ENCODE results near the gene KMT2E.
"Not testable (repeated sequence)": the region's sequence is repeated elsewhere in the genome, so short reads cannot be mapped to it uniquely, and the experiment has no call there.

KMT2E gene

GRCh38 chr7:104984585-104985258, 29.3 kb upstream of the KMT2E start:
- TF ChIP-seq MYC (IDR thresholded peaks at IDR 0.05; ENCODE audit: low read depth, low read length) (no peak), CTCF (IDR thresholded peaks at IDR 0.05; ENCODE audit: low read depth, low read length) (no peak), POLR2A (IDR thresholded peaks at IDR 0.05; ENCODE audit: extremely low read depth, insufficient read length) (no peak), MAX (IDR thresholded peaks at IDR 0.05; ENCODE audit: low read depth, low read length) (no peak)
- peak overlapping the region; percentile 81 for H3K4me3 ChIP-seq (ENCODE audit: low read depth, low read length)
- DNase-seq (ENCODE audit: low read depth): no peak

- TF ChIP-seq CTCF (IDR thresholded peaks at IDR 0.05; ENCODE audit: low read depth, low read length) (no peak), MYC (IDR thresholded peaks at IDR 0.05; ENCODE audit: low read depth, low read length) (no peak), MAX (IDR thresholded peaks at IDR 0.05; ENCODE audit: low read depth, low read length) (no peak), POLR2A (IDR thresholded peaks at IDR 0.05; ENCODE audit: extremely low read depth, insufficient read length) (no peak)
- DNase-seq (ENCODE audit: low read depth): no peak
- peak overlapping the region; percentile 81 for H3K4me3 ChIP-seq (ENCODE audit: low read depth, low read length)
Observed at GRCh38 chr7:104985259-104985617, 28.8 kb upstream of the KMT2E start.

DNA sequence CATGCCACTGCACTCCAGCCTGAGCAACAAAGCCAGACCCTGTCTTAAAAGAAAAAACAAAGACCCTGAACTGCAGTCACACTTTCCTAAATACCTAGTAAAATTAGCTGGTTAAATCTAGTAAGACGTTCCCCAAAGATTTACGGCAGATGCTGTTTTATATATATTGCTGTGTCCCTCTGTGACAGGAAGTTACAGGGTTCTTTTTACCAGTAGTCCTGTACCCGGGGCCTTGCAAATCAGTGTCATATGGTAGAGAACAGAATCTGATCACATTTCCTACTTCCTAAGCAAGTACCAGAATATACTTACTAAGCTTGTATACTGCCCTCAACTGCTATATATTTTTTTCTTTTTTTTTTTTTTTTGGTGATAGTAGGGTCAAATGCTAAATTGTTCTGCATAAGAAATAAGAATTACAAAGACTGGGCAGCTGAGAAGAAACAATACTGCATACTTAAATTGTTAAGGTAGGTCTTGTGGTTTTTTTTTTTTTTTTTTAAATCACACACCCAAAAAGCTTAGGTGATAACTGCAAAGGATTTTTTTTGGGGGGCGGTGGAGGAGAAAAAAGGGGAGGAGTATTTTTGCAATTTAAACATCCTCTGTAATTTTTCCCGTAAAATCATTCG, 27.3 kb upstream of the KMT2E start:
- TF ChIP-seq MAX (IDR thresholded peaks at IDR 0.05; ENCODE audit: low read depth, low read length): no peak
- no peak for TF ChIP-seq MYC (IDR thresholded peaks at IDR 0.05; ENCODE audit: low read depth, low read length)
- no peak for TF ChIP-seq POLR2A (IDR thresholded peaks at IDR 0.05; ENCODE audit: extremely low read depth, insufficient read length)
- TF ChIP-seq CTCF (IDR thresholded peaks at IDR 0.05; ENCODE audit: low read depth, low read length): no peak
- DNase-seq (ENCODE audit: low read depth): no peak
- H3K4me3 ChIP-seq (ENCODE audit: low read depth, low read length): no peak overlapping the region

DNA sequence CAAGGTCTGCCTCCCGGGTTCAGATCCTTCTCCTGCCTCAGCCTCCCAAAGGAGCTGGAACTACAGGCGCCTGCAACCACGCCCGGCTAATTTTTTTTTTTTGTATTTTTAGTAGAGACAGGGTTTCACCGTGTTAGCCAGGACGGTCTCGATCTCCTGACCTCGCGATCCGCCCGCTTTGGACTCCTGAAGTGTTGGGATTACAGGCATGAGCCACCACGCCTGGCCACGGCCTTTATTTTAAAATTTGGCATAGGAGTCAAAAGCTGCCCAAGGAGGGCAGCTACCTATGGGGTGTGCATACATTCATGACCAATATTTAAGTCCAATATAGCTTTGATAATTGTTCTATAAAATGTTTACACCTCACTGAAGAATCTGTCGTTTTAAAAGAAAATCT, 26.6 kb upstream of the KMT2E start:
- H3K4me3 ChIP-seq (ENCODE audit: low read depth, low read length); DNase-seq (ENCODE audit: low read depth): not testable (repeated sequence)

- no peak for DNase-seq (ENCODE audit: low read depth)
- no peak for TF ChIP-seq MAX (IDR thresholded peaks at IDR 0.05; ENCODE audit: low read depth, low read length)
- no peak for TF ChIP-seq POLR2A (IDR thresholded peaks at IDR 0.05; ENCODE audit: extremely low read depth, insufficient read length)
- TF ChIP-seq MYC (IDR thresholded peaks at IDR 0.05; ENCODE audit: low read depth, low read length): no peak
- no peak for TF ChIP-seq CTCF (IDR thresholded peaks at IDR 0.05; ENCODE audit: low read depth, low read length)
- no peak overlapping the region for H3K4me3 ChIP-seq (ENCODE audit: low read depth, low read length)
Observed at GRCh38 chr7:104990983-104991382, 23.0 kb upstream of the KMT2E start.

GRCh38 chr7:104992306-104992705, 21.7 kb upstream of the KMT2E start:
- no peak for DNase-seq (ENCODE audit: low read depth)
- no peak overlapping the region for H3K4me3 ChIP-seq (ENCODE audit: low read depth, low read length)
- TF ChIP-seq CTCF (IDR thresholded peaks at IDR 0.05; ENCODE audit: low read depth, low read length) (no peak), POLR2A (IDR thresholded peaks at IDR 0.05; ENCODE audit: extremely low read depth, insufficient read length) (no peak), MYC (IDR thresholded peaks at IDR 0.05; ENCODE audit: low read depth, low read length) (no peak), MAX (IDR thresholded peaks at IDR 0.05; ENCODE audit: low read depth, low read length) (no peak)

Data from NB4 (cell line).